Colonic mucosa (tissue), 4 donors: ENCODE measurements around the gene CASTOR1. TPM values are rescaled to one million over a fixed set of nuclear protein-coding genes. Genes with fewer than 3 reads are reported as not detected.

Experiments
- DNase-seq: peaks from one replicate; pipeline ENCODE4 v3.0.0-alpha.2; 2020
- H3K27ac ChIP-seq: fragments of 200-600 bp; one replicate; pipeline ENCODE4 v1.8.0; 2021
- H3K27me3 ChIP-seq: fragments of 200-600 bp; one replicate; pipeline ENCODE4 v1.8.0; 2021
- H3K36me3 ChIP-seq: fragments of 200-600 bp; one replicate; pipeline ENCODE4 v1.8.0; 2021
- H3K4me1 ChIP-seq: fragments of 200-600 bp; one replicate; pipeline ENCODE4 v1.8.0; 2021; ENCODE audit warnings: mild to moderate bottlenecking
- H3K4me3 ChIP-seq: fragments of 200-600 bp; one replicate; pipeline ENCODE4 v1.8.0; 2021
- H3K9ac ChIP-seq, 2 donors: one replicate each; pipeline ENCODE4 v1.7.0; 2013; ENCODE audit warnings: control low read depth in 2 of 2, low read depth in 2 of 2, low read length in 2 of 2
- H3K9me3 ChIP-seq: fragments of 200-600 bp; one replicate; pipeline ENCODE4 v1.8.0; 2021
- CTCF ChIP-seq: fragments of 200-600 bp; IDR thresholded peaks from one replicate; pipeline ENCODE4 v1.8.0; 2022; ENCODE audit warnings: antibody characterized with exemption, mild to moderate bottlenecking
- intact Hi-C: fragments of 100-400 bp; cut with DNase I; formaldehyde crosslinking; loops from one replicate; pipeline ENCODE4 v1.14.1; 2022
- total RNA-seq, 2 donors: library from RNA; stranded (reverse); fragmentation: NEBNext Ultra II Directional in 1 of 2; extraction: Animal tissue kit (Norgen Biotek cat#: 25700) in 1 of 2; gene quantifications; one replicate each; pipeline ENCODE4 v1.2.1, GENCODE V29; 2021
- donor health status: healthy.
- donor health status: DM: no; HTN: no; CAD: no.
- donor health status: DM: no; HTN: no; CAD: no.

CASTOR1 gene
- total RNA-seq, 2 donors from 2014 or later: 4.5 to 5.0 TPM

- H3K4me3 ChIP-seq: no peak overlapping the region
Measured at GRCh38 chr22:30252411-30253204, 36.7 kb downstream of the CASTOR1 start.

GRCh38 chr22:30251711-30252110 is 37.6 kb downstream of the CASTOR1 start:
- no peak for TF ChIP-seq CTCF
- H3K9me3 ChIP-seq: no peaks in the 10 kb centered on the region
- H3K4me3 ChIP-seq: no peak overlapping the region
- peak overlapping the region; percentile 77 for H3K27ac ChIP-seq
- no peaks in the 10 kb centered on the region for H3K36me3 ChIP-seq
- H3K27me3 ChIP-seq: no peaks in the 10 kb centered on the region
- intact Hi-C loops: no loop called here
- peaks cover 21% of the 10 kb centered on the region for H3K4me1 ChIP-seq
- H3K9ac ChIP-seq: peak overlapping the region in 1 of 2 donors; percentile 36
- no peak for DNase-seq

More at GRCh38 chr22:30252411-30253204, 36.7 kb downstream of the CASTOR1 start:
- no peak for TF ChIP-seq CTCF
- intact Hi-C loops: no loop called here
- Histone ChIP-seq H3K4me1 (peaks cover 25% of the 10 kb centered on the region), H3K27me3 (no peaks in the 10 kb centered on the region), H3K9me3 (no peaks in the 10 kb centered on the region), H3K36me3 (no peaks in the 10 kb centered on the region), H3K9ac (peak overlapping the region; percentile 1 to 36), H3K27ac (peak overlapping the region; percentile 77)
- peak; percentile 76 for DNase-seq

DNA sequence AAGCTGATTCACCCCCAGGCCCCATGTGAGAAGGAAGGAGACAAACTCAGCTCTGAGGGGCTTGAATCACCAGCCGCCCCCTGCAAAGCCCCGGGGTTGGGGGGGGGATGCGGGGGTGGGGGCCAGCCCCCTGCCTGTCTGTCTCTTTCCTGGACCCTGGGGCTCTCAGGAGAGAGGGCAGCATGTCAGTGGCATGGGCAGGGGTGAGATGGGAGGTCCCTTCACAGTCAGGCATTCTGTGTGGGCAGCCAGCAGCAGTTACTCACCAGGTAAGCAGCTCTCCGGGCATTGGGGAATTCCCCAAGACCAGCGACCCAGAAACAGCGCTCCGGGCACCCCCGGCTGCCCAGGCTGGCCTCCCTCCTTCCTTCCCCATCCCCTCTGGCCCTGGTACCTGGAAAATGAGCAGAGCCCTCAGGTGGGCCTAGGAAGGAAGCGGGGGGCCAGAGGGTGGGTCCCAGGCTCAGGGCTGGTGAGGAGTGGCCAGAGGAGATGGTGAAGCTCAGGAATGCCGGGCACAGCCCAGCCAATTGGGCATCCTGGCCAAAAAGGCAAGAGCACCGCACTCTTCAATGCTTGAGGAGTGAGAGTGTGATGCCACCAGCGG is 38.5 kb downstream of the CASTOR1 start:
- no peak overlapping the region for H3K9ac ChIP-seq
- no peak for DNase-seq
- peaks cover 5% of the 10 kb centered on the region for H3K27me3 ChIP-seq
- no peak overlapping the region for H3K27ac ChIP-seq
- intact Hi-C loops: no loop called here
- no peak overlapping the region for H3K4me3 ChIP-seq
- H3K9me3 ChIP-seq: no peaks in the 10 kb centered on the region
- H3K36me3 ChIP-seq: no peaks in the 10 kb centered on the region
- peaks cover 25% of the 10 kb centered on the region for H3K4me1 ChIP-seq
- no peak for TF ChIP-seq CTCF

- Histone ChIP-seq H3K36me3 (no peaks in the 10 kb centered on the region), H3K9ac (no peak overlapping the region), H3K27ac (no peak overlapping the region), H3K4me3 (no peak overlapping the region), H3K27me3 (peaks cover 6% of the 10 kb centered on the region), H3K9me3 (no peaks in the 10 kb centered on the region), H3K4me1 (peaks cover 26% of the 10 kb centered on the region)
- TF ChIP-seq CTCF: no peak
- no peak for DNase-seq
- intact Hi-C loops: no loop called here
Measured at GRCh38 chr22:30250039-30250565, 39.2 kb downstream of the CASTOR1 start.

DNA sequence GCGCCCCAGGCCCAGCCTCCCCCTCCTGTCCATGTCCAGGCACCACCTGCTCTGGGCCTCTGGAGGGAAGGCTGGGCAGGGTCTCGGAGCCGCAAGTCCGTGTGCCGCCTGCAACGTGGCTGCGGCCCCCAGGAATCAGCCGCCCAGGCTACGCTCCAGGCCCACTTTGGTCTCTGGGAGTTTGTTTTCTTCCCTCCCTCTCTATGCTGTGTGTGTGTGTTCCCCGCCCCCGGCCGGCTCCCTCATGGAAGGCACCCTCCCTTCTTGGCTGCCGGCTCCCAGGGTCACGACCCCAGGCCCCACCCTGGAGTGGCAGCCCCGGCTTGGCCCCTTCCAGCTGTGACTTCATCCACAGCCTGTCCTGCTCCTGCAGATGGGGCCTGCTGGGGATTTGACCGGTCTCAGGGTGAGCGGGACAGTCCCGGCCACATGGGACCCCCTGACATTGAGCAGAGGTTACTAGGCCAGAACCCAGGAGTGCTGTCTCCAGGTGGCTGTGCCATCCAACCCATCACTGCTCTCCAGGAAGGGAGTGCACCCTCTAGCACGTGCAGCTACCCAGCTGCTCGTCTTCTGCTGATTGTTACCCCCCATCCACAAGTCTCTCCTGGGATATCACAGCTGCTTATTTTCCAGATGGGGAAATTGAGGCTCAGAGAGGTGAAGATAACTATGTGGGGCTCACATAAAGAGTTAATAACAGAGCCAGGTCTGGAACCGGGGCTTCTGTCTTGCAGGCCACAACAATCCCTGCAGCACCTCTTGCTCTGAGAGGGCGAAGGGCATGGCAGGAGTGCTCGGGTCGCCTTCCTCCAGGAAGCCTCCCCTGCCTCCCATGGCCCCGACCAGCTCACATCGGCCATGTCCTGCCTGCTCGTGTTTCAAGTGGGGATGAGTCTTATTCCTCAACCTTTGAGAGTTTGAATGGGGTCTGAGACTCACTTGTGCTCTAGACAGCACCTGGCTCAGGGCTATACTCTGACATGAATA is 40.0 kb downstream of the CASTOR1 start:
- peaks cover 26% of the 10 kb centered on the region for H3K4me1 ChIP-seq
- no peaks in the 10 kb centered on the region for H3K36me3 ChIP-seq
- no peaks in the 10 kb centered on the region for H3K9me3 ChIP-seq
- intact Hi-C loops: no loop called here
- peak; percentile 54 for DNase-seq
- no peak for TF ChIP-seq CTCF
- peaks cover 6% of the 10 kb centered on the region for H3K27me3 ChIP-seq
- peak overlapping the region; percentile 37 to 78 for H3K9ac ChIP-seq
- no peak overlapping the region for H3K27ac ChIP-seq
- H3K4me3 ChIP-seq: no peak overlapping the region
